Fibroblast of lung (primary cell): ENCODE results near the gene MRTFA.

ENCODE experiments used
- CTCF ChIP-seq, 2 donors: IDR thresholded peaks in 1 of 2; conservative IDR thresholded peaks in 1 of 2; 1 replicate in 1 of 2; 2 replicates in 1 of 2; pipeline ENCODE4 v1.5.1; 2011 to 2012; ENCODE audit warnings: low read length in 2 of 2, control low read depth in 1 of 2, inconsistent platforms in 1 of 2, low read depth in 1 of 2, mild to moderate bottlenecking in 1 of 2
- EZH2 ChIP-seq: IDR thresholded peaks from 2 replicates; pipeline ENCODE4 v1.5.1; 2012; ENCODE audit warnings: low read length, control low read depth, mild to moderate bottlenecking; ENCODE audit errors: missing control alignments

GRCh38 chr22:40376149-40376548, 260.4 kb downstream of the MRTFA start:
- TF ChIP-seq CTCF (conservative IDR thresholded peaks at IDR 0.05 in 1 of 2, IDR thresholded peaks at IDR 0.05 in 1 of 2; ENCODE audit: low read depth in 1 of 2, low read length in 2 of 2) = no peak
- TF ChIP-seq EZH2 = no peak
